HG03097 (cell line): Measurements from ENCODE around the gene ZNF516.

ENCODE experiments used
- ATAC-seq: cut with Tn5 transposase; IDR thresholded peaks from one replicate; pipeline ENCODE4 v1.9.1; 2021; ENCODE audit not compliant: unreplicated experiment, low FRiP score

ZNF516 gene

GRCh38 chr18:76442413-76443171, 52.5 kb downstream of the ZNF516 start:
- ATAC-seq: no peak

GRCh38 chr18:76441668-76442412, 53.2 kb downstream of the ZNF516 start:
- no peak for ATAC-seq

DNA sequence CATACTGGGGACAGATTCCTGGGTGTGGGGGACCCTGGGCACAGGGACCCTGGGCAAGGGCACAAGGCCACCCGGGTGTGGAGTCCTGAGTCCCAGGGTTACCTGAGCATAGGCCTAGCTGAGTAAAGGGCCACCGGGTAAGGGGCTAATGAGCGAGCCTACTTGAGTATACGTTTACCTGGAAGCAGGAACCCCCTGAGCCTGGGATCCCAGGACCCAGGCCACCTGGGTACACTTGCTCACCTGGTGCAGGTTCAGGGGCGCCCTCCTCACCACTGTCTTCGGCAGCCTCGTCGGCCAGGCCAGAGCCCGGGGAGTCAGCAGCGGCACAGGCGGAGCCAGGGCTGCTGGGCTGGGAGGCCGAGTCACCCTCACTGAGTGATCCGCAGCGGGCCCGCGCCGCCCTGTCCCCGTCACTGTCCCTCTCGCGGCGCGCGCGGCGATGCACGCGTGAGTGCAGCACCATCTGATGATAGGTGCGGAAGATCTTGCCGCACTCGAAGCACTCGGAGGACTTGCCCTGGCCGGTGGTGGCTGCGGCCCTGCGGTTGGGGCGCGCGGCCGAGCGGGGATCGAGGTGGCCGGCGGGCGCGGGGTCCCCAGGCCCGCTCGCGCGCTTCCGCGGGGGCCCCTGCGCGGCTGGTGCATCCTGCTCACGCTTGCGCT, 53.9 kb downstream of the ZNF516 start:
- no peak for ATAC-seq

DNA sequence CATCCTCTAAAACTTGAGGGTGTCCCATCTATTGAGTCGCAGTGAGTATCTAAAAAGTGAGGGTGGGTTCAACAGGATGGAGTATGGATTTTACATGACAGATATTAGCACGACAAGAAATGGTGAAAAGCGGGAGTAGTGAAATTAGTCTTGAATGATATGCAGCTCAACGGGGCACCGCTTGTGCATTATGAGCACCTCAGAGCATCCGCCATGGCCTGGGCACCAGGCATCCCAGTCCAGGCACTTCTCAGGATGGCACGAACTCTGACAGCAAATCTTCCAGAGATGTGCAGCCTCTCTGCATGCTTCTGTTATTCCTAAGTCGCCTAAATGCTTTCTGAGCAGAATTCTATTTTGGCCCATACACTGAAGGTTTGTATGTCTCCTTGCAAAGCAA, 57.1 kb downstream of the ZNF516 start:
- ATAC-seq: no peak

DNA sequence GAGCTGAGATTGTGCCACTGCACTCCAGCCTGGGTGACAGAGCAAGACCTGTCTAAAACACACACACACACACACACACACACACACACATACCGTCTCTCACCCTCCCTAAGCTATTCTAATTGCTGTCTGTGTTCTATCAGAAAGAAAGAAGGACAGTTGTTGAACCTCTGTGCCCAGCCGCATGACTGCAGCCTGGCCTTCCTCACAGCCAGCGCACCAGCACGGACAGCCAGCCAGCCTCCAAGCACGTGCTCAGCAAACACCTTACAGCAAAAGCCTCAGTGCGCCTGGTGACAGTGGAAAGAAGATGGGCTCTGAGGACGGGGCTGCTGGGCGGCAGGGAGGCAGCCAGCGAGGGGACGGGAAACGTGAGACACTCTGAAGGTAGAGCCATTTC, 58.0 kb downstream of the ZNF516 start:
- ATAC-seq: no peak

DNA sequence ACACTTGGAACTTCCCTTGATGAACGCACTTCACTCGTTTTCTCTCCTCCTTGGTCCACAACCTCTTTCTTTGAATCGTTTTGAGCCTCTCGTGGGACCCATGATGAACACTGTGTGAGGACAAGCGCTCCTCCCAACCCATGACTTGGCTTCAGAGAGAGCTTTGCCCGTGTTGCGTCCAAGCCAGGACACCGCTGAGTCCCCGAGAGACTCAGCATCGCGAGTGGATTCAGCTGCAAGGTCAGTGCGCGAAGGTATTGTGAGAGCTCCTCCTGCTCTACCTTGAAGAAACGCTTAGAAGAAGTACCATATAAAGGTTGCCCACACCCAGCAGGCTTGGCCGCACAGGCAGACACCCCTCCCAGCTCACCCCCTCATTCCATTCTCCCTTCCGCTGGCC, 58.7 kb downstream of the ZNF516 start:
- no peak for ATAC-seq

GRCh38 chr18:76435316-76435989, 59.6 kb downstream of the ZNF516 start:
- no peak for ATAC-seq

DNA sequence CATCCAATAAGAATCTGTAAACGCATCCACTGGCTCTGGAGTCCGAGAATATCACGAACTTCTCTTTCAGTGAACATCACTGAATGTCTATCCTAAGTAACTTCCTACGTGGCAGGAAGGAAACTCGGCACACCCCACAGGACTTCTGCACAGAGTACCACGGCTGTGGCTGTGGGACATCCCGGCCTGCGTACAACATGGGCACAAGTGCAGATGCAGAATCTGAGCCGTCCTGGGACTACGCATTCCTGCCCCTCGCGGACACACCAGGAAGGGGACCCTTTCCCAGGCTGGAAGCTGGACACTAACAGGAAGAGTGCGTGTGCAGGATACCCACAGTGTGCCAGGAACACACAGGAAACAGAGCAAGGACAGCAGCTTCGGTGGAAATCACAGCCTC, 60.6 kb downstream of the ZNF516 start:
- ATAC-seq: no peak

- ATAC-seq: no peak
Observed at GRCh38 chr18:76433788-76434187, 61.3 kb downstream of the ZNF516 start.

GRCh38 chr18:76432970-76433767, 61.9 kb downstream of the ZNF516 start:
- no peak for ATAC-seq

DNA sequence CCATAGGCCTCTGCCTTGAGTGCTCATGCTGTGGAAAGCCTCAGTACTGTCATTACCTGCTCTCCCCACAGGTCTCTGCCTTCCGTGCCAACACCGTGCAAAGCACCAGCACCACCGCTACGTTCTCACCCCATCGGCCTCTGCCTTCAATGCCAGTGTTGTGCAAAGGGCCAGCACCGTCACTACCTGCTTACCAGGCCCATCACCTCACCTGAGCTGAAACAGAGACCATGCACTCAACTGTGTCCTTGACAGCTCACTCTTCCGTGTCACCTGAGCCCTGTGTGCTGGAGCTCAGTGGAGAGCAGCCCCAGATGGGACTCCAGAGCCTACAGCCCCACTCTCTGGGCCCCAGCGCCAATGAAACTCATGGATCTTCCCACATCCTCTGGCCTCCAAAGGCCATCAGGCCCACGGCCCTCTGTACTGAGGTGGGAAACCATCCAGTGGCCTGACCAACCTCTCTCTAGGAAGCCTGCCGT, 62.7 kb downstream of the ZNF516 start:
- ATAC-seq: no peak

- ATAC-seq: no peak
Observed at GRCh38 chr18:76431437-76432273, 63.4 kb downstream of the ZNF516 start.

DNA sequence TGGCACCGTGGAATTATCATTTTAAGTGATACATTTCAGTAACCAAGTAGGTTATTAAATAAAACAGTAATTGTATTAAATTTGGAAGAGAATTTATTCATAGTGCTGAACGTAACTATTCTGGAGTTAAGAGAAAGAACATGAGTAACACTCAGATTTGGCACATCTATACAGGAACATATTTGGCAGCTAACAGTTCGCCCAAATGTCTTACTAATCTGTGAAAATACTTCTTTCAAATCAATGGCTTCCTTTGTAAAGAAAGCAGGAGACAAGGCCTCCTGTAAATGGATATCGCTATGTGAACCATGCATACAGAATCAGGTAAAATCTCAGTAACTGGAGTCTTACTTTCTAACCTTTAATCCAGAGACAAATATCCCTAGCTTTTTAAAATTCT, 64.4 kb downstream of the ZNF516 start:
- no peak for ATAC-seq

DNA sequence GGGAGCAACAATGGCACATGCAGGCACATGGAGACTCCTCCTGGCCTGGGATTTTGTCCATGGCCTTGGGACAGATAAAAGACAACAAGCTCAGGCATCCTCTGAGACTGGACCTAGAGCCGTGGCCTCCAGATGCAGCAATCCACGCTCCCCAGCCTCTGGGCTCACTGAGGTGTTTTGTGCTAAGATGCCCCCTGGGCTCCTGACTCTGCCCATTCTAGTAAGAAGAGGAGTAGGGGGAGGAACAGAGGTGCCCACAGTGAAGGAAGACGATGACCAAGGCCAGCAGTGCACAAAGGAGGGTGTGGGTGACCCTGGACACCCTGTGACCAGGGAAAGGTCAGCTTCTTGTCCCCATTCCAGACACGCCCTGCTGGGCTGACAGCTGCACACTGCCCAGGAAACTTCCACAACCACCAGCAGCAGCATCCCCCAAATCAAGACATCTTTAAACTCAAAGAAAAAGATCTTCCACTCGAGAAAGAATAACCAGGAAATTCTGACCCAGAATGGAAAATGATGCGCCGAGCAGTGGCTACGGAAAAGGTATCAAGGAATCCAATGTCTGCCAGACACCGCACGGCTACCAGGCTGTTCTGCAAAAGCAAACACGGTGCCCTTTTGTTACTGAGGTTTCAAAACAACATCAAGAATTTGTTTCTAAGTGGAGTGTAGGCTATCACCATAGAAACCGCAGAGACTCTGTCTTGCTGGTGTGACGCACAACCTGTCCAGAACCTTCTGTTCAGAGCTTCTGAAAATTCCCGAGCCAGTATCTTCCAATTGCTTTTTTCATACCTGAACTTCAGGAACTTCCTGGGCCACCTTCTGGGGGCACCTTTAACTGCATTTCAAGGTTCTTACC, 65.5 kb downstream of the ZNF516 start:
- no peak for ATAC-seq

- no peak for ATAC-seq
Observed at GRCh38 chr18:76428396-76429261, 66.4 kb downstream of the ZNF516 start.

DNA sequence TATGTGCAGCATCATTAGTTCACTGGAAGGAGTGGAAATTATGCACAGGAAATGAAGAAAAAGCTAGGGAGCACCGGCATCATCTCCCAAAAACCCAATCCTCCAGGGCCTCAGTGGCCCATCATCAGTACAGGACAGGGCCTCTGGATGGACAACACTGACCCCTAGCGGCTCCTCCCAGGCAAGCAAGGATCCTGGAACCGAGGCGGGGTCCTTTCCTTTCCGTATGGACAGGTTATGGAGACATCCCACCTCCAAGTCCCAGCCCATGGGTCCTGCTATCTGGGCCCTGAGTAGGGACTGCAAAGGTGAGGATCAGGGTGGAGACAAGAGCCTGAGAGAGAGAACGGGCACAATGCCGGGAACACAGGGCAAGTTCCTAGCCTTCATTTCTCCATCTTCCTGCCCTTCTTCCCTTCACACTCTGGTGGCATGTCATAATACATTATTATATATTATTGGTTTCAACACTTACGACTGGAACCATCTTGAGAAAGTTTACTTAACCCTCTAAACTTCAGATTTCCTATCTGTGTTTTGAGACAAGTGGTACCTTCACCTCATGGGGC, 68.2 kb downstream of the ZNF516 start:
- ATAC-seq: no peak
